ENCODE measurements around the gene LAMP2. TPM values are rescaled to one million over a fixed set of nuclear protein-coding genes. Genes with fewer than 3 reads are reported as not detected.

LAMP2 gene
- total and polyA plus RNA-seq, 7 donors = 12.6 to 92.0 (median 61.8) TPM

DNA sequence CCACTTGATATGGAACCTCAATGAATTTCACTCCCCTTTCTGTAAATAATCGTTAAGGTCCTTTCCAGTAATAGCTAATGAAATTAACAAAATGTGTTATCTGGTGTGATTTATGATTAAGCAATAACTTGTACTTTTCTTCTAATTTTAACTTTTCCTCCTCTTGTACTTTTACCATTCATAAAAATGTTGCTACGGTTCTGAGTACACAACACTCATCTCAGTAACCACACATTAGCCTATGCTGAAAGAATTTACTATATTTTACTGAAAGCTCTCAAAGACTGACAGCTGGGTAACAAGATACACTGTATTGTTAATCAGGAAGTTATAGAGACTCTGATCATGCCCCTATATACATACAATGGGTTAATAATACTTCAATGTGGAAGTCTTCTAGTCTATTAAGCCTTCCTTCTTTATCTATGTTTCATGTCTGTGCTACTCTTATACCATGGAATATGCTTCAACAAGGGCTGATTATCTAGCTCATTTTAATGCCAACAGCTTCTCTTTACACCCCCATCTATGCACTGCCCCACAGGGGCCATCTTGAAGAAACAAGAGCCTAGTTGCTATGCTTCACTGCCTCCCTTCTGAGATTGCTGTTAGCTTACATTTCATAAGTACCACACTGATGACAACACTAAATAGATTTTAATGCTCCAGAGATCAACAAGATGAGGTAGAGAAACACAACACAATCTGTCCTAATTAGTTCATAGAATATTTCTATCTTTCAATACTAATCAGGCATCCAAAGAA lies 39.1 kb downstream of the LAMP2 start:
- Histone ChIP-seq H3K27me3 (no peaks in the 10 kb centered on the region), H3K4me1 (no peaks in the 10 kb centered on the region), H3K4me3 (no peak overlapping the region), H3K36me3 (no peaks in the 10 kb centered on the region), H3K9me3 (no peaks in the 10 kb centered on the region), H3K27ac (no peak overlapping the region)
- 65 to 68% methylated on average over 2 of the region's 2 CpGs for WGBS, 2 donors
- TF ChIP-seq EP300 (IDR thresholded peaks at IDR 0.05) = no peak
- TF ChIP-seq, protein P1, sequence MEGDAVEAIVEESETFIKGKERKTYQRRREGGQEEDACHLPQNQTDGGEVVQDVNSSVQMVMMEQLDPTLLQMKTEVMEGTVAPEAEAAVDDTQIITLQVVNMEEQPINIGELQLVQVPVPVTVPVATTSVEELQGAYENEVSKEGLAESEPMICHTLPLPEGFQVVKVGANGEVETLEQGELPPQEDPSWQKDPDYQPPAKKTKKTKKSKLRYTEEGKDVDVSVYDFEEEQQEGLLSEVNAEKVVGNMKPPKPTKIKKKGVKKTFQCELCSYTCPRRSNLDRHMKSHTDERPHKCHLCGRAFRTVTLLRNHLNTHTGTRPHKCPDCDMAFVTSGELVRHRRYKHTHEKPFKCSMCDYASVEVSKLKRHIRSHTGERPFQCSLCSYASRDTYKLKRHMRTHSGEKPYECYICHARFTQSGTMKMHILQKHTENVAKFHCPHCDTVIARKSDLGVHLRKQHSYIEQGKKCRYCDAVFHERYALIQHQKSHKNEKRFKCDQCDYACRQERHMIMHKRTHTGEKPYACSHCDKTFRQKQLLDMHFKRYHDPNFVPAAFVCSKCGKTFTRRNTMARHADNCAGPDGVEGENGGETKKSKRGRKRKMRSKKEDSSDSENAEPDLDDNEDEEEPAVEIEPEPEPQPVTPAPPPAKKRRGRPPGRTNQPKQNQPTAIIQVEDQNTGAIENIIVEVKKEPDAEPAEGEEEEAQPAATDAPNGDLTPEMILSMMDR (IDR thresholded peaks at IDR 0.05) = no peak
- TF ChIP-seq POLR2A (IDR thresholded peaks at IDR 0.05) = no peak
- intact Hi-C loops (cut with DNase I) = no loop called here
- no peak for DNase-seq

DNA sequence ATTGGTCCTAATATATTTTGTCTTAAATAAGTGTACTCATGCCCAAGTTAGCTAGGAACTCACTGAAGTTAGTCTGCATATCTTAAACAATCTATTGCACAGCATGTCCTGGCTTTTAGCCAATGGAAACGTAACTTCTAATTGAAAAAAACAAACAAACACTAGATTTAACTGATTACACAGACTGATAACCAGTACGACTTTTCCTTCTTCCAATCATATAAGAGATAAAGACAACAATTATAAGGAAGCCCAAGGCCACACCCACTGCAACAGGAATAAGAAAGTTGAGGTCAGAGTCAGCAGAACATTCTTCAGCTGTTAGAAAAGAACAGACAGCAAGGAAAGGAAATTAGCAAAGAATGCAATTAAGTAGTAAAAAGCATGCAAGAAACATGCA lies 40.8 kb downstream of the LAMP2 start:
- H3K9me3 ChIP-seq = no peaks in the 10 kb centered on the region
- WGBS, 2 donors = 5 to 23% methylated on average over 2 of the region's 2 CpGs
- intact Hi-C loops (cut with DNase I) = no loop called here
- TF ChIP-seq POLR2A (IDR thresholded peaks at IDR 0.05) = no peak
- TF ChIP-seq POLR2AphosphoS5 (IDR thresholded peaks at IDR 0.05) = no peak
- TF ChIP-seq EP300 (IDR thresholded peaks at IDR 0.05) = no peak
- TF ChIP-seq, protein P1 (IDR thresholded peaks at IDR 0.05) = no peak
- no peaks in the 10 kb centered on the region for H3K36me3 ChIP-seq
- no peak for DNase-seq
- H3K27me3 ChIP-seq = no peaks in the 10 kb centered on the region
- no peak overlapping the region for H3K27ac ChIP-seq
- H3K4me1 ChIP-seq = no peaks in the 10 kb centered on the region
- no peak overlapping the region for H3K4me3 ChIP-seq

DNA sequence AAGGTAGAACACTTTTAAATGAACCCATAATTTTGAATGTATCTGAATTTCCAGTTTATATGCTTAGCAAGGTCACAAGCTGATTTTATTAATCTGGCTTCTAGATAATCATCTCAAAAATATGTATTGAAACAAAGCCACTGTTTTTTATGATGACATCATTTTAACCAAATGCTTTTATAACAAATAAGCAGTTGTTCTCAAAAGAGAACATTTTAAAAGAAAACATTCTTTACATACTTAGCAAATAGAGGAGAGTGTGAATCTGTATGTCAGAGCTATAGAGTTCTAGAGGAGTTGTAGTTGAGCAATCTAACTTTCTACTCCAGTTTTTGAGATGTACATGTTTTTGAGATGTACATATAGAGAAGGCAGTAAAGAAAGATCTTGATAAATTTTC lies 42.5 kb downstream of the LAMP2 start:
- Histone ChIP-seq H3K4me1 (no peaks in the 10 kb centered on the region), H3K27me3 (no peaks in the 10 kb centered on the region), H3K36me3 (no peaks in the 10 kb centered on the region), H3K9me3 (no peaks in the 10 kb centered on the region), H3K4me3 (no peak overlapping the region), H3K27ac (no peak overlapping the region)
- DNase-seq = no peak
- intact Hi-C loops (cut with DNase I) = no loop called here
- TF ChIP-seq POLR2AphosphoS5 (IDR thresholded peaks at IDR 0.05) = no peak
- no peak for TF ChIP-seq POLR2A (IDR thresholded peaks at IDR 0.05)
- TF ChIP-seq, protein P1 (IDR thresholded peaks at IDR 0.05) = no peak
- TF ChIP-seq EP300 (IDR thresholded peaks at IDR 0.05) = no peak

DNA sequence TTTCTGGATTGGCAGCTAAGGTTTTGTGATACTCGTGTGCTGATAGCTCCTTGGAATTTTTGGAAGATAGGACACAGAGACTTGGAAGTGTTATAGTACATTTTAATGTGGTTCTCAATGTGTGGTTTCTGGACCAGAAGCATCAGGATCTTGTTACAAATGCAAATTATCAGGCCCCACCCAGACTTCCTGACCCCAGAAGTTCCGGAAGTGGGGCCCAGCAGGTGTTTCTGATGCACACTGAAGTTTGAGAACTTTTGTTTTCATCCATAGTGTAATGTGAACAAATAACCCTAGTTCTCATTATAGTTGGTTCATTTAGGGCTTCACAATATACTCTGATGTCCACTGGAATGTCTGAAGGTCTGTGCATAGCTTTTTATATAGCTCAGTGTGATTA lies 49.6 kb downstream of the LAMP2 start:
- H3K9me3 ChIP-seq = no peaks in the 10 kb centered on the region
- DNase-seq = no peak
- no peak for TF ChIP-seq POLR2AphosphoS5 (IDR thresholded peaks at IDR 0.05)
- no peak for TF ChIP-seq POLR2A (IDR thresholded peaks at IDR 0.05)
- no peak for TF ChIP-seq EP300 (IDR thresholded peaks at IDR 0.05)
- TF ChIP-seq, protein P1 (IDR thresholded peaks at IDR 0.05) = no peak
- no peak overlapping the region for H3K27ac ChIP-seq
- no peaks in the 10 kb centered on the region for H3K36me3 ChIP-seq
- H3K4me3 ChIP-seq = no peak overlapping the region
- no peaks in the 10 kb centered on the region for H3K4me1 ChIP-seq
- 34 to 55% methylated on average over 2 of the region's 2 CpGs for WGBS, 2 donors
- H3K27me3 ChIP-seq = no peaks in the 10 kb centered on the region
- intact Hi-C loops (cut with DNase I) = no loop called here

DNA sequence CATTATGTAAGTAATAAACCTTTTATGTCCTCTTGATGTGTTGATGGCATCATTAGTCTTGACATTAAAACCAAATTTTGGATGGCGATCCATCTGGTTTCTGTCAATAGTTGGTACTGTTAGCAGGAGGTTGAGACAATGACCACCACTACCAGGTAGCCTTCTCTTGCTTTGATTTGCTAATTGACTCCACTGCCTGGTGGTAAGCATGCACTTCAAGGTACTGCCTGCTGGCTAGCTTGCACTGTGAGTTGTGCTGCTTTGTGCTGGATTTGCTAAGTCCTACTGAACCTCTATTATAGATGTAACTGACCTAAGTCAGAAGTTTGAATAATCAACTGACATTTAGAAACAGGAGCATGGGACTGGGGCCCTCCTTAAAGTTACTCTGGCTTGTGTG lies 60.9 kb downstream of the LAMP2 start:
- TF ChIP-seq POLR2A (IDR thresholded peaks at IDR 0.05) = no peak
- TF ChIP-seq, protein P1 (IDR thresholded peaks at IDR 0.05) = no peak
- no peak for TF ChIP-seq POLR2AphosphoS5 (IDR thresholded peaks at IDR 0.05)
- TF ChIP-seq EP300 (IDR thresholded peaks at IDR 0.05) = no peak
- H3K9me3 ChIP-seq = no peaks in the 10 kb centered on the region
- WGBS, 2 donors = 72 to 84% methylated on average over 1 of the region's 1 CpG
- H3K27ac ChIP-seq = no peak overlapping the region
- no peak for DNase-seq
- no peaks in the 10 kb centered on the region for H3K36me3 ChIP-seq
- H3K4me3 ChIP-seq = no peak overlapping the region
- no peaks in the 10 kb centered on the region for H3K4me1 ChIP-seq
- H3K27me3 ChIP-seq = no peaks in the 10 kb centered on the region
- intact Hi-C loops (cut with DNase I) = no loop called here

Data from sigmoid colon (tissue), 7 donors.